Esophagus muscularis mucosa (tissue), 4 donors: ENCODE results near the gene ADAMTS14. TPM values are rescaled to one million over a fixed set of nuclear protein-coding genes. Genes with fewer than 3 reads are reported as not detected.

Experiments
- DNase-seq: peaks from one replicate; pipeline ENCODE4 v3.0.0-alpha.2; 2017; ENCODE audit errors: extremely low spot score
- H3K27ac ChIP-seq, 4 donors: fragments of 200-600 bp; sonication (generic); replicated peaks in 1 of 4; 1 replicate in 3 of 4; 2 replicates in 1 of 4; pipeline ENCODE4 v1.5.1; 2016 to 2019; ENCODE audit warnings: mild to moderate bottlenecking in 1 of 4
- H3K27me3 ChIP-seq, 4 donors: fragments of 200-600 bp; sonication (generic); one replicate each; pipeline versions ENCODE4 v1.5.1 to v1.6.0; 2016 to 2019
- H3K36me3 ChIP-seq, 4 donors: fragments of 200-600 bp; sonication (generic); one replicate each; pipeline ENCODE4 v1.5.1; 2016 to 2019
- H3K4me1 ChIP-seq, 4 donors: fragments of 200-600 bp; sonication (generic); one replicate each; pipeline ENCODE4 v1.5.1; 2016 to 2019
- H3K4me3 ChIP-seq, 4 donors: fragments of 200-600 bp; sonication (generic); 1 replicate in 2 of 4; 2 replicates in 2 of 4; pipeline ENCODE4 v1.5.1; 2016 to 2019; ENCODE audit warnings: mild to moderate bottlenecking in 4 of 4, moderate library complexity in 1 of 4
- H3K9me3 ChIP-seq, 4 donors: fragments of 200-600 bp; sonication (generic); 1 replicate in 3 of 4; 2 replicates in 1 of 4; pipeline ENCODE4 v1.5.1; 2016 to 2019
- CTCF ChIP-seq, 3 experiments: fragments of 200-600 bp in 2 of 3; fragments of 450-650 bp in 1 of 3; sonication (generic) in 2 of 3; IDR thresholded peaks; one replicate each; pipeline ENCODE4 v1.5.1; 2017 to 2019; ENCODE audit warnings: antibody characterized with exemption in 3 of 3, mild to moderate bottlenecking in 2 of 3, moderate library complexity in 1 of 3
- EP300 ChIP-seq: sonication (generic); formaldehyde crosslinking; IDR thresholded peaks from one replicate; pipeline ENCODE4 v1.6.1; 2017; ENCODE audit warnings: antibody characterized with exemption
- POLR2A ChIP-seq: fragments of 450-650 bp; IDR thresholded peaks from one replicate; pipeline ENCODE4 v1.6.1; 2017; ENCODE audit warnings: antibody characterized with exemption, moderate library complexity, mild to moderate bottlenecking, low read depth
- POLR2AphosphoS5 ChIP-seq, 2 donors: sonication (generic); formaldehyde crosslinking; IDR thresholded peaks; one replicate each; pipeline ENCODE4 v1.6.1; 2017; ENCODE audit warnings: antibody characterized with exemption in 2 of 2
- WGBS: methylation state at CpG from one replicate; pipeline ENCODE4 v1.1.5; 2018; 5-methylcytosine and 5-hydroxymethylcytosine counted together
- intact Hi-C: fragments of 100-400 bp; cut with DNase I; formaldehyde crosslinking; loops from one replicate; pipeline ENCODE4 v1.15.1; 2023
- total RNA-seq, 4 donors: library from RNA; depleted of rRNA; stranded (reverse); fragments of >200 nt; gene quantifications; one replicate each; pipeline versions ENCODE4 v1.1.0 to v1.2.1, GENCODE V29; 2016

The ADAMTS14 gene
- total RNA-seq, 4 donors from 2014 or later: 0.13 to 0.50 TPM; not detected in 2

GRCh38 chr10:70750156-70750703 is 77.9 kb downstream of the ADAMTS14 start:
- Histone ChIP-seq H3K4me3 (no peak overlapping the region), H3K36me3 (no peaks in the 10 kb centered on the region), H3K4me1 (peaks cover 0 to 13% (median 9%) of the 10 kb centered on the region in 4 donors), H3K27me3 (no peaks in the 10 kb centered on the region), H3K9me3 (no peaks in the 10 kb centered on the region), H3K27ac (no peak overlapping the region)
- no peak for TF ChIP-seq EP300
- intact Hi-C loops: no loop called here
- WGBS: 78% methylated on average over 1 of the region's 3 CpGs
- no peak for DNase-seq

GRCh38 chr10:70751356-70751755 is 79.0 kb downstream of the ADAMTS14 start:
- Histone ChIP-seq H3K4me3 (no peak overlapping the region), H3K36me3 (no peaks in the 10 kb centered on the region), H3K27me3 (no peaks in the 10 kb centered on the region), H3K9me3 (no peaks in the 10 kb centered on the region), H3K4me1 (peaks cover 0 to 13% (median 9%) of the 10 kb centered on the region in 4 donors), H3K27ac (no peak overlapping the region)
- intact Hi-C loops: no loop called here
- DNase-seq: no peak
- 99% methylated on average over 5 of the region's 9 CpGs for WGBS
- TF ChIP-seq EP300 (no peak), CTCF (IDR thresholded peaks at IDR 0.05) (no peak), POLR2A (no peak), POLR2AphosphoS5 (IDR thresholded peaks at IDR 0.05) (no peak)

- no CpG with 5 or more reads among the region's 14 CpGs for WGBS
- no peak for DNase-seq
- Histone ChIP-seq H3K36me3 (no peaks in the 10 kb centered on the region), H3K9me3 (no peaks in the 10 kb centered on the region), H3K4me1 (peaks cover 0 to 13% (median 9%) of the 10 kb centered on the region in 4 donors), H3K27me3 (no peaks in the 10 kb centered on the region), H3K4me3 (no peak overlapping the region), H3K27ac (no peak overlapping the region)
- intact Hi-C loops: no loop called here
- TF ChIP-seq POLR2AphosphoS5 (IDR thresholded peaks at IDR 0.05): no peak
- TF ChIP-seq POLR2A: no peak
- TF ChIP-seq CTCF (IDR thresholded peaks at IDR 0.05): no peak
- no peak for TF ChIP-seq EP300
Observed at GRCh38 chr10:70751991-70752390, 79.7 kb downstream of the ADAMTS14 start.

GRCh38 chr10:70752571-70752970 is 80.3 kb downstream of the ADAMTS14 start:
- intact Hi-C loops: no loop called here
- no peak for DNase-seq
- H3K27me3 ChIP-seq: no peaks in the 10 kb centered on the region
- H3K4me1 ChIP-seq: peaks cover 0 to 13% (median 8%) of the 10 kb centered on the region in 4 donors
- H3K36me3 ChIP-seq: no peaks in the 10 kb centered on the region
- TF ChIP-seq EP300: no peak
- TF ChIP-seq POLR2A: no peak
- no peak for TF ChIP-seq POLR2AphosphoS5 (IDR thresholded peaks at IDR 0.05)
- no peak for TF ChIP-seq CTCF (IDR thresholded peaks at IDR 0.05)
- H3K4me3 ChIP-seq: no peak overlapping the region
- no peaks in the 10 kb centered on the region for H3K9me3 ChIP-seq
- H3K27ac ChIP-seq: no peak overlapping the region
- 94% methylated on average over 5 of the region's 7 CpGs for WGBS

- no peaks in the 10 kb centered on the region for H3K27me3 ChIP-seq
- 92% methylated on average over 10 of the region's 10 CpGs for WGBS
Observed at GRCh38 chr10:70753026-70753663, 80.8 kb downstream of the ADAMTS14 start.

More at GRCh38 chr10:70753026-70753663, 80.8 kb downstream of the ADAMTS14 start:
- Histone ChIP-seq H3K4me1 (peaks cover 0 to 13% (median 8%) of the 10 kb centered on the region in 4 donors), H3K9me3 (no peaks in the 10 kb centered on the region), H3K36me3 (no peaks in the 10 kb centered on the region), H3K4me3 (no peak overlapping the region), H3K27ac (no peak overlapping the region)
- no peak for TF ChIP-seq CTCF (IDR thresholded peaks at IDR 0.05)
- TF ChIP-seq EP300: no peak
- no peak for TF ChIP-seq POLR2AphosphoS5 (IDR thresholded peaks at IDR 0.05)
- TF ChIP-seq POLR2A: no peak
- no peak for DNase-seq
- intact Hi-C loops: no loop called here
